Measurements from ENCODE around the gene FBRSL1.

The FBRSL1 gene

GRCh38 chr12:132524405-132524804 lies 34.5 kb downstream of the FBRSL1 start:
- Histone ChIP-seq H3K4me1 (ENCODE audit: control insufficient read depth, insufficient read depth, low read length) (no peaks in the 10 kb centered on the region), H3K27ac (ENCODE audit: low read depth, low read length) (no peak overlapping the region), H3K9me3 (ENCODE audit: control insufficient read depth, insufficient read depth, low read length) (no peaks in the 10 kb centered on the region), H3K4me3 (ENCODE audit: low read depth, low read length) (no peak overlapping the region), H3K9ac (ENCODE audit: low read depth, low read length) (no peak overlapping the region), H3K36me3 (ENCODE audit: control insufficient read depth, insufficient read depth, low read length) (no peaks in the 10 kb centered on the region), H3K27me3 (ENCODE audit: control insufficient read depth, insufficient read depth, low read length) (peaks cover 27% of the 10 kb centered on the region)

GRCh38 chr12:132525011-132525832 lies 35.3 kb downstream of the FBRSL1 start:
- Histone ChIP-seq H3K27ac (ENCODE audit: low read depth, low read length) (no peak overlapping the region), H3K4me3 (ENCODE audit: low read depth, low read length) (no peak overlapping the region), H3K9ac (ENCODE audit: low read depth, low read length) (no peak overlapping the region)

DNA sequence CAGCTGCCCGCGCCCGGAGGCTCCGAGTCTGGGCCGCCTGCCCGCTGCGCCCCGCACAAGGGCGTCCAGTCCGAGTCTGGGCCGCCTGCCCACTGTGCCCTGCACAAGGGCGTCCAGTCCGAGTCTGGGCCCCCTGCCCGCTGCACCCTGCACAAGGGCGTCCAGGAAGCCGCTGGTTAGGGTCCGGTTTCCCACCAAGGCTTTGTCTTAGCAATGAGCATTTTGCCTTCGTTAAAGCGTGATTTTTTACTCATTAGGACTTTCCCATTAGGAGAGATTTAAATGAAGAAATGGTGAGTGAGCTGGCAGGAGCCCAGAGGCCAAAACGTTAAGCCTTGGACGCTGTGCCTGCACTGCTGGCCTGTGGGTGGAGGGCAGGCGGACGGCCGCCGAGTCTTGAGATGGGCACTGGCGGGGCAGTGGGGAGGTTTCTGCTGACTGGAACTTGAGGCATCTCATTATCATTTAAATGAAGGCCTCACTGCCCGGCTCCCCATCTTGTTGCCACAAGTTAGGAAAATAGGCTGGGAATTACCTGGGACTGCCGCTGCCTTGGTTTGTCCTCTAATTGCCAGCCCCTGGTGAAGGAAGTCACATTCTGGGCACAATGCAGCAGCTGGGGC lies 36.0 kb downstream of the FBRSL1 start:
- Histone ChIP-seq H3K4me1 (ENCODE audit: control insufficient read depth, insufficient read depth, low read length) (no peaks in the 10 kb centered on the region), H3K27me3 (ENCODE audit: control insufficient read depth, insufficient read depth, low read length) (peaks cover 30% of the 10 kb centered on the region), H3K9me3 (ENCODE audit: control insufficient read depth, insufficient read depth, low read length) (peaks cover 9% of the 10 kb centered on the region), H3K27ac (ENCODE audit: low read depth, low read length) (no peak overlapping the region), H3K4me3 (ENCODE audit: low read depth, low read length) (no peak overlapping the region), H3K9ac (ENCODE audit: low read depth, low read length) (no peak overlapping the region), H3K36me3 (ENCODE audit: control insufficient read depth, insufficient read depth, low read length) (no peaks in the 10 kb centered on the region)

More at GRCh38 chr12:132525011-132525832, 35.3 kb downstream of the FBRSL1 start:
- peaks cover 32% of the 10 kb centered on the region for H3K27me3 ChIP-seq (ENCODE audit: control insufficient read depth, insufficient read depth, low read length)
- H3K36me3 ChIP-seq (ENCODE audit: control insufficient read depth, insufficient read depth, low read length), result no peaks in the 10 kb centered on the region
- no peaks in the 10 kb centered on the region for H3K4me1 ChIP-seq (ENCODE audit: control insufficient read depth, insufficient read depth, low read length)
- peaks cover 4% of the 10 kb centered on the region; the same call in 1 of the 2 replicates for H3K9me3 ChIP-seq (ENCODE audit: control insufficient read depth, insufficient read depth, low read length)

- Histone ChIP-seq H3K9me3 (ENCODE audit: control insufficient read depth, insufficient read depth, low read length) (peaks cover 23% of the 10 kb centered on the region), H3K27me3 (ENCODE audit: control insufficient read depth, insufficient read depth, low read length) (peaks cover 30% of the 10 kb centered on the region), H3K4me1 (ENCODE audit: control insufficient read depth, insufficient read depth, low read length) (no peaks in the 10 kb centered on the region), H3K36me3 (ENCODE audit: control insufficient read depth, insufficient read depth, low read length) (no peaks in the 10 kb centered on the region), H3K4me3 (ENCODE audit: low read depth, low read length) (no peak overlapping the region), H3K9ac (ENCODE audit: low read depth, low read length) (no peak overlapping the region), H3K27ac (ENCODE audit: low read depth, low read length) (no peak overlapping the region)
Measured at GRCh38 chr12:132527186-132527882, 37.4 kb downstream of the FBRSL1 start.

DNA sequence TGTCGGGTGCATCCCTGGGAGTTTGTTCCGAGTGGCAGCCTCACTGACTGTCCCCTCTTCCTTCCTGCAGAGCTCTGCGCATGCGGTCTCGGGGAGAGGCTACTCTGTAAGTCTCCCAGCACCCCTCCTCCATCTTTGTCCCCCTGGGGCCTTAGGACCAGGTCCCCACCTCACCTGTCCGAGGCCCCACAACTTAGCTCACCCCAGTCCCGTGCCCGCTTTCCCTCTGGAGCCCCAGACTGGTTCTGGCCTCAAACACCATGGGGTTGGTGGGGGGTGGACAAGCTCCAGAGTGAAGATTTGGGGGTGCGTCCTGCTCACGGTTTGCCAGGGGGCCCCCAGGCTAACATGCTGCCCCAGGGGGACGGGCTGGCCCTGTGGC lies 37.9 kb downstream of the FBRSL1 start:
- H3K4me3 ChIP-seq (ENCODE audit: low read depth, low read length), result no peak overlapping the region
- peaks cover 27% of the 10 kb centered on the region for H3K9me3 ChIP-seq (ENCODE audit: control insufficient read depth, insufficient read depth, low read length)
- no peak overlapping the region for H3K9ac ChIP-seq (ENCODE audit: low read depth, low read length)
- peaks cover 25% of the 10 kb centered on the region for H3K27me3 ChIP-seq (ENCODE audit: control insufficient read depth, insufficient read depth, low read length)
- H3K36me3 ChIP-seq (ENCODE audit: control insufficient read depth, insufficient read depth, low read length), result no peaks in the 10 kb centered on the region
- H3K27ac ChIP-seq (ENCODE audit: low read depth, low read length), result no peak overlapping the region
- no peaks in the 10 kb centered on the region for H3K4me1 ChIP-seq (ENCODE audit: control insufficient read depth, insufficient read depth, low read length)

GRCh38 chr12:132528564-132529106 lies 38.7 kb downstream of the FBRSL1 start:
- no peak overlapping the region for H3K9ac ChIP-seq (ENCODE audit: low read depth, low read length)
- no peak overlapping the region for H3K4me3 ChIP-seq (ENCODE audit: low read depth, low read length)
- peaks cover 22% of the 10 kb centered on the region for H3K27me3 ChIP-seq (ENCODE audit: control insufficient read depth, insufficient read depth, low read length)
- H3K27ac ChIP-seq (ENCODE audit: low read depth, low read length), result no peak overlapping the region
- H3K4me1 ChIP-seq (ENCODE audit: control insufficient read depth, insufficient read depth, low read length), result no peaks in the 10 kb centered on the region
- no peaks in the 10 kb centered on the region for H3K36me3 ChIP-seq (ENCODE audit: control insufficient read depth, insufficient read depth, low read length)
- peaks cover 33% of the 10 kb centered on the region for H3K9me3 ChIP-seq (ENCODE audit: control insufficient read depth, insufficient read depth, low read length)

- Histone ChIP-seq H3K9me3 (ENCODE audit: control insufficient read depth, insufficient read depth, low read length) (peaks cover 39% of the 10 kb centered on the region), H3K9ac (ENCODE audit: low read depth, low read length) (no peak overlapping the region), H3K27me3 (ENCODE audit: control insufficient read depth, insufficient read depth, low read length) (peaks cover 22% of the 10 kb centered on the region), H3K27ac (ENCODE audit: low read depth, low read length) (no peak overlapping the region), H3K4me3 (ENCODE audit: low read depth, low read length) (no peak overlapping the region), H3K4me1 (ENCODE audit: control insufficient read depth, insufficient read depth, low read length) (no peaks in the 10 kb centered on the region), H3K36me3 (ENCODE audit: control insufficient read depth, insufficient read depth, low read length) (no peaks in the 10 kb centered on the region)
Measured at GRCh38 chr12:132529156-132529839, 39.3 kb downstream of the FBRSL1 start.

- Histone ChIP-seq H3K4me1 (ENCODE audit: control insufficient read depth, insufficient read depth, low read length) (no peaks in the 10 kb centered on the region), H3K4me3 (ENCODE audit: low read depth, low read length) (no peak overlapping the region), H3K27ac (ENCODE audit: low read depth, low read length) (no peak overlapping the region), H3K9ac (ENCODE audit: low read depth, low read length) (no peak overlapping the region), H3K27me3 (ENCODE audit: control insufficient read depth, insufficient read depth, low read length) (peaks cover 25% of the 10 kb centered on the region), H3K9me3 (ENCODE audit: control insufficient read depth, insufficient read depth, low read length) (peaks cover 43% of the 10 kb centered on the region), H3K36me3 (ENCODE audit: control insufficient read depth, insufficient read depth, low read length) (no peaks in the 10 kb centered on the region)
Measured at GRCh38 chr12:132529906-132530305, 40.0 kb downstream of the FBRSL1 start.

GRCh38 chr12:132530447-132530846 lies 40.5 kb downstream of the FBRSL1 start:
- Histone ChIP-seq H3K4me3 (ENCODE audit: low read depth, low read length) (no peak overlapping the region), H3K27me3 (ENCODE audit: control insufficient read depth, insufficient read depth, low read length) (peaks cover 31% of the 10 kb centered on the region), H3K27ac (ENCODE audit: low read depth, low read length) (no peak overlapping the region), H3K4me1 (ENCODE audit: control insufficient read depth, insufficient read depth, low read length) (no peaks in the 10 kb centered on the region), H3K9me3 (ENCODE audit: control insufficient read depth, insufficient read depth, low read length) (peaks cover 48% of the 10 kb centered on the region), H3K9ac (ENCODE audit: low read depth, low read length) (no peak overlapping the region), H3K36me3 (ENCODE audit: control insufficient read depth, insufficient read depth, low read length) (no peaks in the 10 kb centered on the region)

DNA sequence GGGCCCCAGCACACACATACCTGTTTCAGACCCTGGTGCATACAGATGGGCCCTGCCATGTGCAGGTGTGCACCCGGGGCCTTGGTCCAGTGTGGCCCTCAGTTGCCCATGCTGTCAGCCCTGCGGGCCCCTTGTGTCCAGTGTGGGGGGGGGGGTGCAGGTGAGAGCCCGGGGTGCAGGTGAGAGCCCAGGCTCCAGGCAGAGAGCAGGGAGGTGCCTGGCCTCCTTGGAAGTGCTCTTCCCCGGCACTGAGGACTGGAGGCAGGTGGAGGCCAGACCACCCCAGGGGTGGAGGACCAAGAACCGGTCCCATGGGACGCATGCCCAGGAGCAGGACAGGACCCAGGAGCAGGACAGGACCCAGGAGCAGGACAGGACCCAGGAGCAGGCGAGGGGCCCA lies 40.9 kb downstream of the FBRSL1 start:
- H3K9ac ChIP-seq (ENCODE audit: low read depth, low read length), result no peak overlapping the region
- H3K4me1 ChIP-seq (ENCODE audit: control insufficient read depth, insufficient read depth, low read length), result no peaks in the 10 kb centered on the region
- no peak overlapping the region for H3K4me3 ChIP-seq (ENCODE audit: low read depth, low read length)
- H3K9me3 ChIP-seq (ENCODE audit: control insufficient read depth, insufficient read depth, low read length), result peaks cover 52% of the 10 kb centered on the region
- H3K27me3 ChIP-seq (ENCODE audit: control insufficient read depth, insufficient read depth, low read length), result peaks cover 34% of the 10 kb centered on the region
- no peaks in the 10 kb centered on the region for H3K36me3 ChIP-seq (ENCODE audit: control insufficient read depth, insufficient read depth, low read length)
- H3K27ac ChIP-seq (ENCODE audit: low read depth, low read length), result no peak overlapping the region

All from HUES48 (cell line).